HG02678 (cell line): Measurements from ENCODE around the gene PPP1R12B.
"Not testable (repeated sequence)": the region's sequence is repeated elsewhere in the genome, so short reads cannot be mapped to it uniquely, and the experiment has no call there.

Source experiments
- ATAC-seq: cut with Tn5 transposase; IDR thresholded peaks from one replicate; pipeline ENCODE4 v1.9.1; 2021; ENCODE audit warnings: mild to moderate bottlenecking, moderate library complexity; ENCODE audit not compliant: unreplicated experiment

PPP1R12B gene

DNA sequence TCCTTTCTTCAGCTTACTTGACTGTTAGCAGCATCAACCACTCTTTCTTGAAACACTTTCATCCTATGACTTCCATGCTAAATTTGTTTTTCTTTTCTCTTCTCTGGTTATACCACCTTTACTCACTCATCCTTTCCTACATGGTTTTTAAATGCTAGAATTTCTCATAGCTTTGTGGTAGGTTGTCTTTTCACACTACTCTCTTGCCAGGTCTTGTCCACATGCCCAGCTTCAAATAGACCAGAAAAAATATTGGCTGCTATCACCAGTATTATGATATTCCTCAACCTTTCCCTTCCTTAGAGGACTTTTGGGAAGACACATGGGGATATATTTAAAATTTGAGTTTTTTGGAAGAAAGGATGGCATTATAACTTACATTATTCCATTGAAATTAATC lies 48.8 kb downstream of the PPP1R12B start:
- no peak for ATAC-seq

DNA sequence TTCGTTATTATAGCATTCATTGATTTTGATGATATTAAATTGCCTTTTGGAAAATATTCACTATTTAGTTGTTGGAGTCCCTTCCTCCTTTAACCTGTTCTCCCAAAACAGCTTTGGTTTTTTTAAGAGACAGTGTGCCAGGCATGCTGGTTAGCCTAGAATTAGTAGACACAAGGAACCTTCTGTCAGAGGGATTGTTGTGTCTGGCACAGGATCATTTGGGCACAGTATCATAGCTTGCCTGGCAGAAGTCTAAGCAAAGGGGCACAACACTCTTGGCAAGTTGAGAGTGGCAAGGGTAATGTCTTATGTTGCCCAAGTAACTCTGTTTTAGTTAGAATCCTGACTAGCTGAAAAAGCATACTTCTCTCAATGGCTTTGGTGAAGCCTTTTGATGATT lies 49.9 kb downstream of the PPP1R12B start:
- not testable (repeated sequence) for ATAC-seq

DNA sequence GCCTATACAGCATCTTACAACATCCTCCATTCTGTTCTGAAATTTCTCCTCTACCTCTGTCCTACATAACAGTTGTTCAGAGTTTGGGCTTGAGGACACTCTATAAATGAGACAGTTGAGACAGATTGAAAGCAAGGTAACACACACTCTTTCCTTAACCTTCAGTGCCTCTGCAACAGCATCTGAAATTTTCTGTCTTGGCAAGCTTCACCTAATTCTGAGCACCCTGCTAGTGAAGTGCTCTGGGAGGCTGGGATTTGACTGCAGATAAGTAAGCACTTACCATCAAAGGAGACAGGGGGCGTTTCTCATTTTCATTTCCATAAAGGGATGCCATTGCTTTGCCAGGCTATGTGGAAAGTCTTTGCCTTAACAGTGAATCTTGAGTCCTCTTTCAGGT lies 53.3 kb downstream of the PPP1R12B start:
- not testable (repeated sequence) for ATAC-seq

DNA sequence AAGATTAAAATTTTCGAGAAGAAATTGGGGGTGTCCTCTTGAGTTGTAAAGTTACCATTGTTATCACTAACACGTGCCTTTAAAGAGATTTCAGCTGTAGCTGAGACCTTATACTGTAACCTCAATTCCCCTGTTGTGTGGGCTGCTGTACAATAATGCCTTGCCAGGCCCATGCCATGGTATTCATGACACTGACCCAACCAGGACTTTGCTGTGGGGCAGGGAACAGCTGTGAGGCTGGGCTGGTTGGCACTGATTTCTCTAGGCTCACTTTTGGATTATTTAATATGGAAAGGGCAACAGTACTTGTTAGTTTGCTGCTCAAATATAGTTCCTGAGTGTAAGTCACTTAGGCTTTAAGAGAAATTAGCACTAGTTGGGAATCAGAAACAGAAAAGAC lies 54.9 kb downstream of the PPP1R12B start:
- ATAC-seq = not testable (repeated sequence)

DNA sequence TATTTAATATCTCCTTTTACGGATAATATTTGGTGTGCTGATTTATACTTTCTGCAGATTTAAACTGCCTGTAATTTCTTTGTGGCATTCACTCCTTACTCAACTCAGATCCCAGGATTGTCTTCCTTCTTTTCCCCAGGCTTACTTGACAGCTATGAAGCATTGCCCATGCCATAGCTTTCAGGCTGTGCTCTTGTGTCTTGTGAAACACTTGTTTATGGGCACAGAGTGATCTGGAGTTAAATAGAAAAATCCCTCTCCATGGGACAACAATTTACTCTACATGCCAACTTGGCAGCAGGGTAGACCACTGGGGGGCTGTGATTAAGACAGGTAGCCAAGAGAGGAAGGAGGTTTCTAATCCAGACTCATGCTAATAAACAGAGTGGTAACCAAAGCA lies 57.4 kb downstream of the PPP1R12B start:
- ATAC-seq = no peak

DNA sequence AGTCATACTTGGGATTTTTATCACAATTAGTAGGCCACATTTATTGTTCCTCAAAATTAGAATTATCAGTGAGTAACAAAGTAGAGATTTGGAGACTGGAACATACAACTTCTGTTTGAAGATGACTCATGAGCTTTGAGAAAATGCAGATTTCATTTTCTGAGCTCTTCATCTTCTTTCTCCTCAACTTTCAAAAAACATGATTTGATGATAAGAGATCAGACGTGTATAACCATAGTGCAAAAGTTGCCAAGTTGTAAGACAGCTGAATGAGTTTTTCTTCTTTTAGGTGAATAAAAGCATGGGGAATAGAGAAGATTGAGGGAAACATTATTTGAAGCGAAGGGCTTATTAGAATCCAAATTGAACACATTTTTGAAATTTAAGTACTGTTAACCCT lies 58.4 kb downstream of the PPP1R12B start:
- ATAC-seq = not testable (repeated sequence)

DNA sequence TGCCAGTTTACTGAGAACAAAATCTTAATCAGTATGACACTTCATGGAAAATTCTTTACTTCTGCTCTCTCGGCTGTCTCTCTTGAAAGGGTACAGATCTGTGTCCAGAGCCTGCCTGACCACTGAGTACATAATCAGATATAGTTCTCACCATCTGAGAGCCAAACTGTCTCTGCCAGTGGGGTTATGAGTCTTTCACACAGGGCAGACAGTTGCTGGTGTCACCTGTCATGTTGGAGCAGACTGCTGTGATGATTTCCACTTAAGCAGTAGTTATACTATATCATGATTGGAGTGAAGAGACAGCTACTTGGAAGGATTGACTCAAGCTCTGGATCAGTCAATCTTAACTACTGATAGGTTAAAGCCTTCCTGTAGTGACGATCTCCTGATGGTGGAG lies 58.9 kb downstream of the PPP1R12B start:
- not testable (repeated sequence) for ATAC-seq

DNA sequence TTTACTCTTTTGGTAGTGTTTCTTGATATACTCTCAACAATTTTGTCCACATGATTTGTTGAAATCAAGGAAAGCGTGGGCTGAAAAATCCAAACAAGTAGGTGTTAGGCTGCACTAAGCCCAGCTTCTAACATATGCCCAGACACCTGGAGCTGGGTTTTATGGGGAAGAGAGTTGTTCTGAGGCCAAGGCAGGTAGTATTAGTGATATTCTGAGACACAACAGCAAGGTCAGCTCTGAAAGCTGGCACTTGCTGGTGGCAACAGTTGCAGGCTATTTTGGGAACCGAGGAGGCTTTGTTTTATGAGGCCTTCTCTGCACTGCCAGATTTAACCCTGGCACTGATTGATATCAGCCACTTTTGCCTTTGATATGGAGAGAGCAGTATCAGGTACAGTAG lies 61.8 kb downstream of the PPP1R12B start:
- not testable (repeated sequence) for ATAC-seq

DNA sequence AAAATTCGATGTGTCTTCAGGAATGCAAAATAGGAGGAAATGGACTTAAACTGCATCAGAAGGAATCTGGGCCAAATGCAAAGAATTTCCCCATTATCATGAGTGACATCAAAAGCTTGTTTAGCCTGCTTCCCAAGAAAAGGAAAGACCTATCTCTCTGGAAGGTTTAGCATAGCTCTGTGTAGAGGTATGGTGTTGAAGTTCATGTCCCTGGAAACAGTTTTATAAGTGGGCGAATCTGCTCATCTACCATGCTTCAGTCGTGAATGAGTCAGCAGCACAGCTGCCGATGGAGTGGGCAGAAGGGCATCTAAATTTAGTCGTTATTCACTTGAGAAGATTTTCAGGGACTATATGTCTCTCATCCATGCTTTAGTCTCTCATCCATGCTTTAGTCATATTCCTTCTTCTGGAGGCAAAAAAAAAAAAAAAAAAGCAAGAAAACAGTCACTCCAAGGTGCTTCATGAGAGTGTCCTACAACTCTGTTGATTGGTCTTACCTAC lies 62.4 kb downstream of the PPP1R12B start:
- ATAC-seq = not testable (repeated sequence)

DNA sequence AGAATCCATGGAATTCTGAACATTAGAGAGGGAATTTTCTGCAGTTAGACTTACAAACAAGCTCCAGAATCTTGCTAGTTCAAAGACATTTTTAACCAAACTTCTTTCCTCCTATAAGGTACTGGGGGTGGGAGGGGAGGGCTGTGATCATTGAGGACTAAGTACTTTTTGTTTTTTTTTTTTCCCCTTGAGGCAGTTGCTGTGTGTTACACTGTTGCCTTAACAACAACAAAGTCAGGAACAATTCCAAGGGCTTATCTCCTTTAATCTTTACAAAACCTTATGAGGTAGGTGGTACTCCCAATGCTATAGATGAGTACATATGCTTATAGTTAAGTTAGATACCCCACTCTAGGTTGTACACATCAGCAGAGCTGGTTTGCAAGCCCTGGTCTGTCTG lies 62.9 kb downstream of the PPP1R12B start:
- ATAC-seq = no peak

DNA sequence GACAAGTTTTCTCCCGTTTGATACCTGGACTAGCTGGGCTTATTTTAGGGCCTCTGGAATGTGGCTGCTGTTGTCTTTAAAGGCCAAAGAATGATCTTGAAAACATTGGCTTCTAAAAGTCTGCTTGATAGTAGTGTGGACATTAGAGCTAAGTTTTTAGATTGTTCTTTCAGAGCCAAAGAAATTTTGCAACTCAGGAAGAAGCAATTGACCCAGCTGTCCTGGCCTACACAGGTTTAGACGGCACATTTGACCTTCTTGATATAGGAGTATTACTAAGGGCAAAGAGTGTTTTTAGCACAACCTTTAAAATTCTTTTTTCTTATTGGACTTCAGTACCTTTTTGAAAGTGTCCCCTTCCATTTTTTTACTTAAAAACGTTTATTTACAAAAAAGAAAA lies 63.9 kb downstream of the PPP1R12B start:
- ATAC-seq = not testable (repeated sequence)

DNA sequence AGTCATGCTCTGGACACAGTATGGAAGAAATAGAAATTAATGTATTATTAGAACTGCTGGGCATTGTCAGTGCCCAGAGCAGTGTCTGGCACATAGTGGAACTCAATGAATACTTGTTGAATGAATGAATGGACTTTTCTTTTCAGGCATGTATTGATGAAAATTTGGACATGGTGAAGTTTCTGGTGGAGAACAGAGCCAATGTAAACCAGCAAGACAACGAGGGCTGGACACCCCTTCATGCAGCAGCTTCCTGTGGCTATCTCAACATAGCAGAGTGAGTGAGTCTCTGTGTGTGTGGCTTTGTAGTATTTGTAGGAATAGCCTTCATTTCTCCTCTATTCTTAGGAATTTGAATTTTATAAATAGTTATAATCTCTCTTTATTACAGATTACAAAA lies 68.1 kb downstream of the PPP1R12B start:
- ATAC-seq = no peak

DNA sequence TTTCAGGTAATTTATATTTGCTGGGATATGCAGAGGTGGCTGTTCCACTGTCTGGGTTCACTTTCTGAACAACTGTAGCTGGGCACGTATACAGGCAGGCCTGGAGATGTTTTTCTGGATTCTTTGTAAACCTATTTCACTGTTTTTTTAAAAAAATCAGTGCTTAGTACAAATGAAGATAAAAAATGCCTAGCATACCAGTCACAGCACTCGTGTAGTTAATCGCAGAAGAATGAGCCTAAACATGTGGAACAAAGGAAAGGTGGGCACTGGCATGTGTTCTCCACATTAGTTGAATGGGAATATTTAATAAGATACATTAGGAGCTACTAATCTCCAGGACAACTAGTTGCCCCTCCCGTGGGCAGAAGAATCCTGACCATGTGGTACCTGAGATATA lies 68.6 kb downstream of the PPP1R12B start:
- ATAC-seq = not testable (repeated sequence)

DNA sequence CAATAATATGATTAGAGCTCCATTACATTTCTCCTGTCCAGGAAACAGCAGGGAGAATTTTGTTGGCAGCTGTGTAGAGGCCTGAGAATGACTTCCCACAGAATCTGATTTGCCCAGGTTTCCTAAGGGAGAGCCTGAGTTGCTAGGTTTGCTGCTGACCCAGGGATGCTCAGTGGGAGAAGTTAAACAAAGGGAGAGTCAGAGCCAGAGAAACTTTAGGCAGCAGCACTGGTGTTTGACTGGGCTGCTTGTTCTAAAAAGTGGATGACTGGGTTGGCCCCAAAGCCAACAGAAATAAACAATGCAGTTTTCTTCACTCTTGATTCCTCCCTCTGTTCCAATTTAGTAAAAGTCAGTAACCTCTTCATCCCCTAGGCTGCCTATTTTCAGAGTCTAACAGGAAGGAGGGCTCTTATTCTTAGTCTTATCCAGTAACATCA lies 69.3 kb downstream of the PPP1R12B start:
- not testable (repeated sequence) for ATAC-seq

DNA sequence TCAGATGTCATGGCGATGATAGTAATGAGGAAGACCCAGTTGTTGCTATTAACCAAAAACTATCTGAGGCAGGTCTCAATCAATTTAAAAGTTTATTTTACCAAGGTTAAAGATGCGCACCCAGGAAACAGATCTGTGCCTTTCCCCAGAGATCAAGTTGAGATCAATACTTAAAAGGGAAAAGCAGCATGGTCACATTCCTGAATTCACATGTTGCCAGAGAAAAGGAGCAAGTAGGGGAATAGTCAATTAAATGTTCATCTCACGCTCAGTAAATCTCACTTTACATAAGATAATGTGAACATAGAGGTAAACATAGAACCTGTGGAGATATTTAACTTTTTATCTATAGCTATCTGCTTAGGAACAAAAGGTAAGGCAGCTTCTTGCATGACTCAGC lies 71.2 kb downstream of the PPP1R12B start:
- ATAC-seq = not testable (repeated sequence)

DNA sequence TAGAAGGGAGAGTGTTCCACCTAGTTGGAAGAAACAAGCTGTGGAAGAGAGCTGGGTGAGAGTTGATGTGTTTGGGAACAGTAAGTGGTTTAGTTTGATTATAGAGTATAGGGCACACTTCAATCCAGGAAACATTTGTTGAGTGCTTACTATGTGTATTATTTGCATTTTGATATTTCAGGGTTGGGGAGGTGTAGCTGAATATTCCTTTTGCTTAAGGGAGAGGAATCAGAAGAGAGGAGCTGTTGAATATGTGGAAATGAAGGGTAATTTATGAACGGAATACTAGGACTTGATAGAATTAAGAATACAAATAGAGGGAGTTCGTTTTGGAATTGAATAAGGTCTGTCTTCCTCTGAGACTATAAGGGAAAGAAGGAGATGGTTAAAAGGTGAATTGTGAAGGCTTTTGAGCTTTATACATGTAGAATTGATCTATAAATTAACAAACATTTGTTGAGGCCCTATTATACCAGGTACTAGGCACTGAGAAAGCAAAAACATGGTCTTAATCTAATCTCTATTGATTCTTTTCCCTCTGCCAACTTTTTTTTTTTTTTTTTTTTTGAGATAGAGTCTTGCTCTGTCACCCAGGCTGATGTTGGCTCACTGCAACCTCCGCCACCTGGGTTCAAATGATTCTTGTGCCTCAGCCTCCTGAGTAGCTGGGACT lies 72.1 kb downstream of the PPP1R12B start:
- ATAC-seq = not testable (repeated sequence)

DNA sequence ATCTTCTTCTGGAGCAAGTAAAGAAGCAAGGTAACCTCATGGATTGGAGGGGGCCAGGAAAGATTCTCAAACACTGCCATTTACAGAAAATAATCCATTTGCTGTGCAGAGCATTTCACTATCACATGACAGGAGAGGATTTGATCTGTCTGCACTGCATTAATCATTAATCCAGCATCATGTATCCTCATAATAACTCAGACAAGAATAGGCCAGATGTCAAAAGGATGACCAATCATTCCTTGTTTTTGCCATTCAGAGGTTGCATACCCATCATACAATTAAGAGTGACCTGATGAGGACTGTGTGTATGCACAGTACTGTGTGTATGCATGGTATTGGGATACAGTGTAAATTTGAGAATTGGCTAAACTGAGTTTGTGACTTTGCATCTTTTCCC lies 74.2 kb downstream of the PPP1R12B start:
- not testable (repeated sequence) for ATAC-seq

DNA sequence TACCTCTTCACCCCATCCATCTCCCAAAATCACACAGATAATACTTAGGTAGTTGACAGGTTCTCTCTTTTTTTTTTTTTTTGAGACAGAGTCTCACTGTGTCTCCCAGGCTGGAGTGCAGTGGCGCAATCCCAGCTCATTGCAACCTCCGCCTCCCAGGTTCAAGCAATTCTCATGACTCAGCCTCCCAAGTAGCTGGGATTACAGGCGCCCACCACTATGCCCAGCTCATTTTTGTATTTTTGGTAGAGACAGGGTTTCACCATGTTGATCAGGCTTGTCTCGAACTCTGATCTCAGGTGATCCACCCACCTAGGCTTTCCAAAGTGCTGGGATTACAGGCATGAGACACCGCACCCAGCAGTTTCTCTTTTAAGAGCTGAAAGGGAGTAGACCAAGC lies 75.8 kb downstream of the PPP1R12B start:
- ATAC-seq = not testable (repeated sequence)

DNA sequence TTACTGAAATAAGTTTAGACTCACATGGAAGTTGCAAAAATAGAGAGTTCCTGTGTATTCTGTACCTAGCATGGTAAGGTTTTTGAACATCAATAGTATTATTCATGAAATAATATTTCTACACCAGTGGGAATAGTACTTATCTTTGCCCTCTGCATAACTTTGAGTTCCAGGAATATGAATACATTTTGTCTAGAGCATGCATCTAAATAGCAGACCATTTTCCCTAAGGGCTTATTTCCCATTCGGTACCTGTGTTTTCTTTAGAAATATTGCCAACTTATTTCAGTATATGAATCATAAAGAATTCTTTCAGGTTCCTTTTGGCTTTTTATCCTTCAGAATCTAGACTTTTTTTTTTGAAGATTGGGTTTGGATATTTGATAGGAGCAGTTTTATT lies 81.6 kb downstream of the PPP1R12B start:
- ATAC-seq = not testable (repeated sequence)

DNA sequence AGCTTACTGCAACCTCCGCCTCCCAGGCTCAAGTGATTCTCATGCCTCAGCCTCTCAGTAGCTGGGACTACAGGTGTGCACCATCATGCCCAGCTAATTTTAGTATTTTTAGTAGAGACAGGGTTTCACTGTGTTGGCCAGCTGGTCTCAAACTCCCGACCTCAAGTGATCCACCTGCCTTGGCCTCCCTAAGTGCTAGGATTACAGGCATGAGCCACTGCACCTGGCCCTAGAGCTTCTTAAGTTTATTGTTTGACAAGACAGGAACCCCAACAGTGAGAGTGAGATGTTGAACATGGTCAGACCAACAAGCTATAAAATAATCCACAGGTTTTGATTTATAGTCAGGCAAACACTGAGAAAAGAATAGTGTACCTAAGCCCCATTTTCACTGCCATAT lies 83.8 kb downstream of the PPP1R12B start:
- not testable (repeated sequence) for ATAC-seq

DNA sequence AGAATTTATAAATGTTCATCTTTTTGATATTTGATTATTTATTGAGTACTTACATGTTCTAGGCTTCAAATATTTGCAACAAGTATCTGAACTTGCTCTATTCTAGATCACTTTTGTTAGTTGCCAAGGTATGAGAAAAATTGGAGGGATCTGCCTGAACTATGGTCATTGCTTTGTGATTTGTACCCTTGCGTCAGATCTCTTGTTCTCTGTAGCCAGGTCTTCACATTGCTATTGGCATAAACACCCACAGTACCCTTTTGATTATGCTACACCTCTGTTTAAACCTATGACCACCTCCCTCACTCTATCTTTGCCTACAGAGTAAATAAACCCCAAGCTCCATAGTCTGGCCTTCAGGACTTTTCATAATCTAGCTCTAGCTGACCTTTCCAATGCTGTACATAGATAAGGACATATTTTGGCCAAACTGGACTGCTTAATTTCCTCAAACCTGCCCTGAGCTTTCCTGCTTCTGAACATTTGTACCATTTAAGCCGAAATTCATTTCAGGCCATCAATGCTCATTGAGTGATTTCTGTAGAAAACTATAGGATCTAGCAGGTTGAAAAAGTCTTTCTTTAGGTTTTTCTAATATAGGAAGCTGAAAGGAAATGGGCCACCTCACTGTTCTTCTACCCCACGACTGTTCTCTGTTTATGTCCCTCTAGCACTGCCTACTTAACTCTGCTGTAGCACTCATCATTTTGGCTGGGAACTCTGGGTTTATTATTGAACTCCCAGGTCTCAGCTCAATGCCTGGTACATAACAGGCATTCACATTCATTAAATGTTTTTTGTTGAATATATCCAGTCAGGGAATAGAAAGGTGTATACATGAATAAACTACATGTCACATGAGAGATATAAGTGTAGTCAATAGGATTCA lies 84.9 kb downstream of the PPP1R12B start:
- ATAC-seq = no peak

DNA sequence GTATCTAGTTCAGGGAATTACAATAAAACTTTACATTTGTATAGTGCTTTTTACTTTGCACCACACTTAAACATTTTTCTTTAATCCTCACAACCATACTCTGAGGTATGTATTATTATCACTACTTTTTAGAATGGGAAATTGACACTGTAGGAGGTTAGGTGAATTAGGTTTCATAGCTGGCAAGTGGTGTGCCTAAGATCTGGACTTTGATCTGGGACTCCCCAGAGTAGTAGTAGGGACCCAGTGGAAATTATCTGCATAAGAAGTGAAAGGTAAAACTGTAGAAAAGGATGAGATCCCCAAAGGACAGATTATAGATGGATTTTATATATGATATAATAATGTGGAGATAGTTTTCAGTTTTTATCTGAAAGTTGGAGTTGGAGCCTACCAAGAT lies 85.6 kb downstream of the PPP1R12B start:
- no peak for ATAC-seq
